ENCODE data around the gene BACE1. TPM values are rescaled to one million over a fixed set of nuclear protein-coding genes. Genes with fewer than 3 reads are reported as not detected.
A peak's percentile ranks its signal among the peaks of the same experiment; 100 is the strongest.

BACE1 gene
- total and polyA plus RNA-seq, 2 of the 13 experiments (the other 11 are each of a cell fraction or from before 2014, with no cell fraction given) = 7.5 to 17.9 TPM

DNA sequence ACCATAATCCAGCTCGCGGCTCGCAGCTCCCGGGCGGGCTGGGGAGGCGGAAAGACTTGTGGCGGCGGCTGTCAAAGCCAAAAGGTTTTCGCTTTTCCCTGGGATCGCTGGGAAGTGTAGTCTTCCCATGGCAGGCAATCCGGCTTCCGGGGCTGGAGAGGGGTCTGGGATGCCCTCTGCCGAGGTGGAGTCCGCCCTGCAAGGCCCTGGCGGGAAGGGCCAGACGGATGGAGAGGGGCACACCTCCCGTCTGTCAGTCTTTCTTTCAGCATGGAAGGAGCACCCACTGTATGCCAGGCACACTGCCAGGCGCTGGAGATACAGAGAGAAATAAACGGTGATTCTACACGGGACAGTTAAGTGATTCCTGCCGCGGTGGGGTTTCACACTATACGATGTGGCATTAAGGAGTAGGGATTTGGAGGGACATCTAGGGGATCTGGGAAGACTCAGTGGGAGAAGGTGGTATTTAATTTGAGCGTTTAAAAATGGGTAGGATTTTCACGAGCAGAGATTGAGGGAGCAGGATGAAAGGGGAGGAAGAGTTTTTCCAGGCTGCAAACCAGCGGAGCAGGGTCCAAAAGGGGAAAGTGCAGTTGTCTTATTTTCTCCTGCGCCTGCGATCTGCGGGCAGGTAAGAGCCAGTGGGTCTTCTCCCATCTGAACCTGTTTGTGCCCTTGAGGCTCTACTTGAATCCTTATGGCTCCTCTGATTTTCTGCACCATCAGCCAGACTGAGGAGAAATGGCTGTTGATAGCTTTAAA is at the start of gene BACE1 (continued):
- TF ChIP-seq, protein P1, sequence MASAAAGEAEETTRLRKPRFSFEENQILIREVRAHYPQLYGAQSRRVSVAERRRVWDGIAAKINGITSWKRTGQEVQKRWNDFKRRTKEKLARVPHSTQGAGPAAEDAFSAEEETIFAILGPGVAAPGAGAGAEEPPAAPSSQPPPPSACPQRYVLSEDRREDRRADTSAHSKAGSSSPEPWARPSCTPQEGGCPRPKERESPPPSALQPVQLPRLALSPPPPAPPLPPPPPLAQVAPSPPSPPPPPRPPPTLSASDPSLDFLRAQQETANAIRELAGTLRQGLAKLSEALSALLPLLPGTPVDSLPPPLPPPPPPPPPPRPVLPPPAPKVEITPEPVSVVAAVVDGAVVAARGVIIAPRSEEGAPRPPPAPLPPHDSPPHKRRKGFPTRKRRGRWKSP (CRISPR knock-in tag; IDR thresholded peaks at IDR 0.05) = peak; percentile 66; the same call in 1 of the 2 replicates
- TF ChIP-seq FOXA3 (CRISPR knock-in tag; IDR thresholded peaks at IDR 0.05) (peak; percentile 35), KLF9 (CRISPR knock-in tag; IDR thresholded peaks at IDR 0.05; ENCODE audit: low read depth) (0 out of 2 replicates have a peak, but pooled peaks have one; percentile 44), POLR2AphosphoS5 (IDR thresholded peaks at IDR 0.05; ENCODE audit: low read depth, low read length) (0 out of 2 replicates have a peak, but pooled peaks have one; percentile 36), ZNF629 (CRISPR knock-in tag; conservative IDR thresholded peaks at IDR 0.05) (0 out of 2 replicates have a peak, but pooled peaks have one; percentile 40), ZSCAN25 (CRISPR knock-in tag; IDR thresholded peaks at IDR 0.05) (peak; percentile 59; the same call in 1 of the 2 replicates), ZSCAN21 (CRISPR knock-in tag; IDR thresholded peaks at IDR 0.05; ENCODE audit: borderline replicate concordance) (no peak), ZNF331 (CRISPR knock-in tag; IDR thresholded peaks at IDR 0.05) (0 out of 2 replicates have a peak, but pooled peaks have one; percentile 55), YEATS2 (CRISPR knock-in tag; IDR thresholded peaks at IDR 0.05; ENCODE audit: borderline replicate concordance) (peak; percentile 60; the same call in 1 of the 2 replicates), SP4 (CRISPR knock-in tag; IDR thresholded peaks at IDR 0.05) (peak; percentile 67), ZNF75D (CRISPR knock-in tag; IDR thresholded peaks at IDR 0.05; ENCODE audit: borderline replicate concordance) (no peak), GATAD2A (CRISPR knock-in tag; IDR thresholded peaks at IDR 0.05) (0 out of 2 replicates have a peak, but pooled peaks have one; percentile 32), ZNF501 (CRISPR knock-in tag; IDR thresholded peaks at IDR 0.05) (peak; percentile 83), ZNF746 (CRISPR knock-in tag; IDR thresholded peaks at IDR 0.05) (0 out of 2 replicates have a peak, but pooled peaks have one; percentile 36), ESRRA (CRISPR knock-in tag; IDR thresholded peaks at IDR 0.05; ENCODE audit: low read depth) (0 out of 2 replicates have a peak, but pooled peaks have one; percentile 27), MAZ (IDR thresholded peaks at IDR 0.05; ENCODE audit: borderline replicate concordance, low read depth, low read length) (no peak), MAZ (CRISPR knock-in tag; IDR thresholded peaks at IDR 0.05; ENCODE audit: low read depth) (peak; percentile 51; the same call in 1 of the 2 replicates), MIXL1 (CRISPR knock-in tag; IDR thresholded peaks at IDR 0.05) (peak; percentile 16; the same call in 1 of the 2 replicates), SPEN (CRISPR knock-in tag; IDR thresholded peaks at IDR 0.05; ENCODE audit: low read depth) (peak; percentile 64; the same call in 1 of the 2 replicates), AHR (CRISPR knock-in tag; IDR thresholded peaks at IDR 0.05) (peak; percentile 41; the same call in 1 of the 2 replicates)
- TF ChIP-seq, protein P2, sequence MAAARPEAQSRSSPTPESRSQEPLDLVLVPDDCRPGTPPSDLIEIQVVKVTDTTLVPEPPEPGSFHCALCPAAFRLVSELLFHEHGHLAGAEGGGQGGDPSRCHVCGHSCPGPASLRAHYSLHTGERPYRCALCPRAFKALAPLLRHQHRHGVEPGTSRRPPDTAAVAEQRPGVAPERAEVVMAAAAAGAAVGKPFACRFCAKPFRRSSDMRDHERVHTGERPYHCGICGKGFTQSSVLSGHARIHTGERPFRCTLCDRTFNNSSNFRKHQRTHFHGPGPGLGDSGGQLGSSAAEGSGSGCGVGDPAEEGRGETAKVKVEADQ (CRISPR knock-in tag; IDR thresholded peaks at IDR 0.05; ENCODE audit: borderline replicate concordance) = no peak
- TF ChIP-seq, protein P3, sequence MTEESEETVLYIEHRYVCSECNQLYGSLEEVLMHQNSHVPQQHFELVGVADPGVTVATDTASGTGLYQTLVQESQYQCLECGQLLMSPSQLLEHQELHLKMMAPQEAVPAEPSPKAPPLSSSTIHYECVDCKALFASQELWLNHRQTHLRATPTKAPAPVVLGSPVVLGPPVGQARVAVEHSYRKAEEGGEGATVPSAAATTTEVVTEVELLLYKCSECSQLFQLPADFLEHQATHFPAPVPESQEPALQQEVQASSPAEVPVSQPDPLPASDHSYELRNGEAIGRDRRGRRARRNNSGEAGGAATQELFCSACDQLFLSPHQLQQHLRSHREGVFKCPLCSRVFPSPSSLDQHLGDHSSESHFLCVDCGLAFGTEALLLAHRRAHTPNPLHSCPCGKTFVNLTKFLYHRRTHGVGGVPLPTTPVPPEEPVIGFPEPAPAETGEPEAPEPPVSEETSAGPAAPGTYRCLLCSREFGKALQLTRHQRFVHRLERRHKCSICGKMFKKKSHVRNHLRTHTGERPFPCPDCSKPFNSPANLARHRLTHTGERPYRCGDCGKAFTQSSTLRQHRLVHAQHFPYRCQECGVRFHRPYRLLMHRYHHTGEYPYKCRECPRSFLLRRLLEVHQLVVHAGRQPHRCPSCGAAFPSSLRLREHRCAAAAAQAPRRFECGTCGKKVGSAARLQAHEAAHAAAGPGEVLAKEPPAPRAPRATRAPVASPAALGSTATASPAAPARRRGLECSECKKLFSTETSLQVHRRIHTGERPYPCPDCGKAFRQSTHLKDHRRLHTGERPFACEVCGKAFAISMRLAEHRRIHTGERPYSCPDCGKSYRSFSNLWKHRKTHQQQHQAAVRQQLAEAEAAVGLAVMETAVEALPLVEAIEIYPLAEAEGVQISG (CRISPR knock-in tag; IDR thresholded peaks at IDR 0.05) = peak; percentile 99
- TF ChIP-seq, protein P4, sequence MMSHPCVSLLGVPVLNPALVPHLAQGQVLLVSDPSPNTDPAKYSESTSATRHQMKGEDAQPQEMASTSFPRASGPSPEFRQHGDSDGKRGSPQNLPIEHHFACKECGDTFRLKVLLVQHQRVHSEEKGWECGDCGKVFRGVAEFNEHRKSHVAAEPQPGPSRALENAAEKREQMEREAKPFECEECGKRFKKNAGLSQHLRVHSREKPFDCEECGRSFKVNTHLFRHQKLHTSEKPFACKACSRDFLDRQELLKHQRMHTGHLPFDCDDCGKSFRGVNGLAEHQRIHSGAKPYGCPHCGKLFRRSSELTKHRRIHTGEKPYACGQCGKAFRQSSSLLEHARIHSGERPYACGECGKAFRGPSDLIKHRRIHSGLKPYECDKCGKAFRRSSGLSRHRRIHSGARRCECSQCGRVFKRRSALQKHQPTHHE (CRISPR knock-in tag; IDR thresholded peaks at IDR 0.05; ENCODE audit: borderline replicate concordance) = peak; percentile 76; the same call in 1 of the 2 replicates
